C4-2B (cell line): Measurements from ENCODE around the gene TEX44.
"Not testable (repeated sequence)": the region's sequence is repeated elsewhere in the genome, so short reads cannot be mapped to it uniquely, and the experiment has no call there.

Experiments used
- CTCF ChIP-seq: fragments of 450-650 bp; conservative IDR thresholded peaks from 2 replicates; pipeline ENCODE4 v1.5.1; 2017; ENCODE audit warnings: mild to moderate bottlenecking
- ZFX ChIP-seq: fragments of 450-650 bp; IDR thresholded peaks from 2 replicates; pipeline ENCODE4 v1.6.1; 2017

GRCh38 chr2:231587744-231588143 is 4.9 kb upstream of the TEX44 start:
- not testable (repeated sequence) for TF ChIP-seq CTCF, ZFX
